Measurements from ENCODE around the gene USP33. TPM values are rescaled to one million over a fixed set of nuclear protein-coding genes. Genes with fewer than 3 reads are reported as not detected.

The USP33 gene
- total and polyA plus RNA-seq, 10 of the 15 experiments (the other 5 are each of a cell fraction or from before 2014, with no cell fraction given), result 13.1 to 49.9 (median 32.2) TPM

DNA sequence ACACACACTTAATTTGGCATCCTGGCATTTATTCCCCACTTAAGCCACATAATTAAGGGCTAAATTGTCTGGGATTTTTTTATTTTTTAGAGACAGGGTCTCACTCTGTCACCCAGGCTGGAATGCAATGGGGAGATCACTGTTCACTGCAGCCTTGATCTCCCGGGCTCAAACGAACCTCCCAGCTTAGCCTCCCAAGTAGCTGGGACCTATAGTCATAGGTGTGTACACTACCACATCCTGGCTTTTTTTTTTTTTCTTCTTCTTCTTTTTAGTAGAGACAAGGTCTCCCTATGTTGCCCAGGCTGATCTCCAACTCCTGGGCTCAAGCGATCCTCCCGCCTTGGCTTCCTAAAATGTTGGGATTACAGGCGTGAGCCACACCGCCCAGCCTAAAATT lies 101.4 kb downstream of the USP33 start:
- Histone ChIP-seq H3K4me2 (ENCODE audit: control insufficient read depth, insufficient read depth) (no peak overlapping the region), H3K4me1 (ENCODE audit: control insufficient read depth, insufficient read depth, low read length) (no peaks in the 10 kb centered on the region), H3K79me2 (ENCODE audit: control insufficient read depth, insufficient read depth, low read length) (peaks cover 46% of the 10 kb centered on the region), H3K27me3 (replicated peaks in 1 of 2; ENCODE audit: control insufficient read depth in 2 of 2, insufficient read depth in 2 of 2, low read length in 1 of 2) (no peaks in the 10 kb centered on the region), H3K9ac (ENCODE audit: control insufficient read depth, insufficient read depth, low read length) (no peak overlapping the region), H3K27ac (ENCODE audit: control insufficient read depth, insufficient read depth) (no peak overlapping the region), H3K9me3 (replicated peaks; ENCODE audit: control insufficient read depth, insufficient read depth, low read length) (no peaks in the 10 kb centered on the region; the same call in 2 of the 3 replicates), H2AFZ (ENCODE audit: control insufficient read depth, low read depth, low read length) (no peak overlapping the region), H3K4me3 (no peak overlapping the region), H4K20me1 (ENCODE audit: control insufficient read depth, insufficient read depth) (0 out of 2 replicates have a peak, but pooled peaks cover 4% of the 10 kb centered on the region), H3K36me3 (ENCODE audit: control insufficient read depth in 2 of 2, insufficient read depth in 2 of 2, low read length in 1 of 2) (no peaks in the 10 kb centered on the region; a peak in 2 of 4 replicates)
- ChIA-PET POLR2A (no interaction called here), SMC1A (ENCODE audit: uncharacterized antibody, unreplicated experiment) (interaction anchor here (1.0 to 2.1 kb wide), 3 partner anchors 11 to 14 kb away, joined by 3 to 6 read pairs (median 3); no protein-coding TSS in a partner anchor), CTCF (interaction anchor here (0.7 to 1.0 kb wide), 2 partner anchors 15 to 61 kb away, joined by 3 to 4 read pairs; no protein-coding TSS in a partner anchor), RAD21 (ENCODE audit: unreplicated experiment) (no interaction called here)
- 99% methylated on average over 6 of the region's 6 CpGs for WGBS (ENCODE audit: insufficient coverage, insufficient replicate concordance, low lambda C conversion rate, missing lambda C conversion rate)
- FAIRE-seq, result no peak
- intact Hi-C loops (cut with micrococcal nuclease; ENCODE audit: unreplicated experiment) (no loop called here), in situ Hi-C loops (cut with MboI) (no loop called here)
- no TSS peak for BruUV-seq (replicated peaks)
- DNase-seq (ENCODE audit: low read depth, low spot score), result no peak
- no peak for ATAC-seq
- TF ChIP-seq ZNF687 (IDR thresholded peaks at IDR 0.05) (no peak), ZNF24 (IDR thresholded peaks at IDR 0.05) (no peak), ZSCAN29 (IDR thresholded peaks at IDR 0.05) (no peak), STAT1 (conservative IDR thresholded peaks at IDR 0.05) (no peak), CREM (IDR thresholded peaks at IDR 0.05; ENCODE audit: low read depth) (no peak), KAT2A (conservative IDR thresholded peaks at IDR 0.05; ENCODE audit: control insufficient read depth, low read depth, low read length) (no peak), CBX3 (IDR thresholded peaks at IDR 0.05; ENCODE audit: borderline replicate concordance, low read depth) (no peak), SIX5 (IDR thresholded peaks at IDR 0.05; ENCODE audit: low read depth, low read length, severe bottlenecking) (no peak), SIN3A (IDR thresholded peaks at IDR 0.05; ENCODE audit: low read depth, low read length) (no peak)

Data from GM12878 (cell line).